ENCODE results near the gene POU2F3. TPM values are rescaled to one million over a fixed set of nuclear protein-coding genes. Genes with fewer than 3 reads are reported as not detected.

POU2F3 gene
- total and polyA plus RNA-seq, 2 of the 8 experiments (the other 6 are each of a cell fraction or from before 2014, with no cell fraction given) = 1.0 to 2.1 TPM

GRCh38 chr11:120363436-120363835 lies 123.5 kb downstream of the POU2F3 start:
- H3K79me2 ChIP-seq (ENCODE audit: control insufficient read depth in 1 of 2, insufficient read depth in 2 of 2, low read length in 2 of 2) = peaks cover 0 to 50% of the 10 kb centered on the region in 2 experiments; a peak in 2 of 4 replicates
- CTCF ChIA-PET (ENCODE audit: partially characterized antibody) = interaction anchor here (0.8 kb wide), 1 partner anchor 28 kb away, joined by 6 read pairs; no protein-coding TSS in a partner anchor
- TF ChIP-seq JUN (IDR thresholded peaks at IDR 0.05; ENCODE audit: low read depth, low read length) (no peak), RXRA (IDR thresholded peaks at IDR 0.05; ENCODE audit: insufficient read depth, low read depth, low read length) (no peak), TCF12 (IDR thresholded peaks at IDR 0.05; ENCODE audit: low read depth, low read length) (no peak), NRF1 (IDR thresholded peaks at IDR 0.05; ENCODE audit: low read depth, low read length) (no peak), SAP30 (IDR thresholded peaks at IDR 0.05; ENCODE audit: insufficient read depth, insufficient replicate concordance, low read length) (no peak), PHF8 (conservative IDR thresholded peaks at IDR 0.05; ENCODE audit: low read depth, low read length) (no peak), EZH2 (IDR thresholded peaks at IDR 0.05; ENCODE audit: low read depth, low read length, severe bottlenecking) (no peak), SIX5 (IDR thresholded peaks at IDR 0.05; ENCODE audit: low read depth, low read length) (no peak), ATF2 (IDR thresholded peaks at IDR 0.05; ENCODE audit: low read length) (no peak), KDM4A (IDR thresholded peaks at IDR 0.05; ENCODE audit: low read depth, low read length, severe bottlenecking) (no peak), CHD1 (IDR thresholded peaks at IDR 0.05; ENCODE audit: low read depth, low read length) (no peak), POLR2A (IDR thresholded peaks at IDR 0.05; ENCODE audit: control extremely low read depth in 1 of 2, low read depth in 2 of 2, low read length in 2 of 2) (no peak), BRCA1 (IDR thresholded peaks at IDR 0.05; ENCODE audit: low read depth, low read length) (no peak), SIRT6 (IDR thresholded peaks at IDR 0.05; ENCODE audit: low read length) (no peak), MAX (IDR thresholded peaks at IDR 0.05) (no peak)

More at GRCh38 chr11:120363436-120363835, 123.5 kb downstream of the POU2F3 start:
- FAIRE-seq (no peak), DNase-seq (ENCODE audit: low read depth in 1 of 2, low spot score in 2 of 2) (no peak)
- H2BK120ac ChIP-seq (replicated peaks; ENCODE audit: low read depth, low read length) = no peak overlapping the region
- peaks cover 4% of the 10 kb centered on the region in 2 experiments; a peak in 1 of 4 replicates for H3K9me3 ChIP-seq (ENCODE audit: insufficient read depth in 2 of 2, low read depth in 1 of 2, low read length in 1 of 2)
- H2BK5ac ChIP-seq (ENCODE audit: low read depth, low read length) = no peak overlapping the region
- H3K4me3 ChIP-seq (ENCODE audit: extremely low read depth in 1 of 4, insufficient read depth in 2 of 4, low read depth in 3 of 4, low read length in 4 of 4) = no peak overlapping the region
- H3K23ac ChIP-seq (ENCODE audit: insufficient read length) = no peak overlapping the region
- no peaks in the 10 kb centered on the region for H3K79me1 ChIP-seq (ENCODE audit: low read depth, low read length)
- H3K4ac ChIP-seq (replicated peaks; ENCODE audit: insufficient read length, low read depth, low read length) = no peak overlapping the region
- H2BK15ac ChIP-seq (ENCODE audit: low read length) = no peak overlapping the region
- H3K36me3 ChIP-seq (ENCODE audit: control insufficient read depth in 2 of 4, insufficient read depth in 4 of 4, low read length in 3 of 4) = no peaks in the 10 kb centered on the region
- no peaks in the 10 kb centered on the region for H3K23me2 ChIP-seq (ENCODE audit: low read depth, low read length)
- no peak overlapping the region for H2AK5ac ChIP-seq (ENCODE audit: low read depth, low read length)
- H4K5ac ChIP-seq (ENCODE audit: insufficient read length, low read depth, low read length) = no peak overlapping the region
- H3K56ac ChIP-seq (replicated peaks; ENCODE audit: insufficient read length, low read depth, low read length) = no peak overlapping the region
- no peak overlapping the region for H3K27ac ChIP-seq (ENCODE audit: low read depth, low read length)
- no peaks in the 10 kb centered on the region for H4K20me1 ChIP-seq (replicated peaks in 1 of 2; ENCODE audit: control insufficient read depth in 1 of 2, insufficient read depth in 2 of 2, low read length in 2 of 2)
- H3K14ac ChIP-seq (ENCODE audit: insufficient read length) = no peak overlapping the region
- POLR2A ChIA-PET (ENCODE audit: partially characterized antibody) = no interaction called here
- no peak overlapping the region for H3K9ac ChIP-seq (replicated peaks in 1 of 4; ENCODE audit: extremely low read depth in 1 of 4, low read depth in 3 of 4, low read length in 3 of 4)
- no peak overlapping the region for H2BK20ac ChIP-seq (ENCODE audit: low read length)
- H3K4me1 ChIP-seq (replicated peaks in 1 of 4; ENCODE audit: control insufficient read depth in 3 of 4, insufficient read depth in 4 of 4, low read length in 3 of 4) = no peaks in the 10 kb centered on the region
- H4K8ac ChIP-seq (ENCODE audit: extremely low read depth, insufficient read depth, low read length) = no peak overlapping the region
- no peaks in the 10 kb centered on the region for H3K27me3 ChIP-seq (replicated peaks in 1 of 4; ENCODE audit: control insufficient read depth in 3 of 4, extremely low read depth in 1 of 4, insufficient read depth in 3 of 4, low read length in 3 of 4)
- H3K18ac ChIP-seq (ENCODE audit: extremely low read depth, low read length) = no peak overlapping the region
- H2AFZ ChIP-seq (ENCODE audit: low read length) = no peak overlapping the region
- H4K91ac ChIP-seq (replicated peaks; ENCODE audit: insufficient read length, low read length) = no peak overlapping the region
- no peak overlapping the region for H2BK12ac ChIP-seq (ENCODE audit: low read depth, low read length)
- no peak overlapping the region for H3K4me2 ChIP-seq (ENCODE audit: insufficient read depth in 1 of 2, low read depth in 2 of 2, low read length in 2 of 2)
